Brain microvascular endothelial cell (primary cell): ENCODE results near the gene TNFRSF1A.

Experiments used
- DNase-seq: peaks from one replicate; pipeline ENCODE4 v3.0.0-alpha.2; 2020
- H3K27ac ChIP-seq: fragments of 250-450 bp; sonication (Bioruptor Pico); 2 replicates; pipeline ENCODE4 v1.5.1; 2020; ENCODE audit warnings: mild to moderate bottlenecking, moderate library complexity
- H3K27me3 ChIP-seq: fragments of 250-450 bp; sonication (Bioruptor Pico); replicated peaks from 2 replicates; pipeline ENCODE4 v1.5.1; 2020; ENCODE audit warnings: mild to moderate bottlenecking
- H3K36me3 ChIP-seq: fragments of 250-450 bp; sonication (Bioruptor Pico); replicated peaks from 2 replicates; pipeline ENCODE4 v1.5.1; 2020; ENCODE audit warnings: mild to moderate bottlenecking
- H3K4me3 ChIP-seq: 2 replicates; pipeline ENCODE4 v1.5.1; 2011; ENCODE audit warnings: low read depth, mild to moderate bottlenecking, control low read depth, low read length, moderate library complexity
- CTCF ChIP-seq: IDR thresholded peaks from 2 replicates; pipeline ENCODE4 v1.5.1; 2011; ENCODE audit warnings: low read depth, mild to moderate bottlenecking, moderate library complexity, low read length, control low read depth, inconsistent platforms; ENCODE audit errors: missing control alignments
- in situ Hi-C: cut with HindIII; loops from 2 replicates; pipeline ENCODE4 v1.10.0; 2017; ENCODE audit warnings: low sequenced_read_pairs, low pct_ligation_motif_present

The TNFRSF1A gene

DNA sequence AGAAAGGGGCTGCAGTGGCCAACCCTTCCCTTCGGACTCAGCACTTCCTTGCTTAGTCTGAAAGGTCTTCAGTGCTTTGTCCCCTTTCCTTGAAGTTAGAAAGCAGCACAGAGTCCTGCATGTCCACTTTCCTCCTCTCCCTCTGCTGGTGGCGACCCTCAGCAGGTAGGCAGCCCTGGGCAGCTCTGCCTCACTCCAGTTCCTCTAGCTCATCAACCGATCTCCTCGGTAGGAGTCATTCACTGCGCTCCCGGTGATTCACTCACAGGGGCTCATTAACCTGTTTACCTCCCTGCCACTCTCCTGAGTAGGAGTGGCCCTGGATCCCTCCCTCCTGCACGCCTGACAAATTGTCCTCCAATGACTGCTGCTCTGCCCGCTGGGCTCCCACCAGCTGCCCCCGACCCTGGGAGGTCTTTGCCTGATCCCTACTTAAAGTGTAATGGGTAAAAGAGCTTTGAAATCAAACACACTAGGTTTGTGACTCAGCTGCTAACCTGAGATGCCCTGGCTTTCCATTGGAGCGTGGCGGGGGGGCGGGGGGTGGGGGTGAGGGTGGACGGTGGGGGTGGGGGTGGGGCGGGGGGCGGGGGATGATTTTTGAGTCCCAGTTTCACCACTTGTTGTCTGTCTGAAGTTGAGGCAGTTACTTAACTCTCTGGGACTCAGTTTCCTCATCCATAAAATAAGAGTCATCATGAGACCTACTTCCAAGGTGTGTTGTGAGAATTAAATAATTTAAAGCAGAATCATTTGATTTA, 29.3 kb upstream of the TNFRSF1A start:
- no peaks in the 10 kb centered on the region for H3K27me3 ChIP-seq
- H3K36me3 ChIP-seq = no peaks in the 10 kb centered on the region
- H3K4me3 ChIP-seq = no peak overlapping the region
- TF ChIP-seq CTCF = peak; percentile 62
- in situ Hi-C loops = no loop called here
- no peak overlapping the region for H3K27ac ChIP-seq
- peak; percentile 42 for DNase-seq

DNA sequence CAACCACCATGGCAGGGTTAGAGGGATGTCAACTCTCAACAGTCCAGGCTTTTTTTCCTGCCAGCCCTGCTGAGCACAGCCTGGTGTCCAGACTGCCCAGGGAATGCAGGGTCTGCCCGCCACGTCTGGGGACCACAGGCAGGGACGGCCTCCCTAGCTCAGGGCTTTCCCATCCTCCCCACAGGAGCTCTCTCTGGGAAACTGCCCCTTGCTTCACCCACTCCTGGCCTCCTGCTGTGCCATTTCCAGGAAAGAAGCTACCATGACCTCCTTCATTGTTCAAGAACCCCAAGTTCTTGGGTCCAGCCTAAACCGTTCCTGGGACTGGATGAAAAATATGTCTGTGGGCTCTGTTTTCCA, 28.7 kb upstream of the TNFRSF1A start:
- TF ChIP-seq CTCF = no peak
- Histone ChIP-seq H3K27ac (no peak overlapping the region), H3K36me3 (no peaks in the 10 kb centered on the region), H3K27me3 (no peaks in the 10 kb centered on the region), H3K4me3 (no peak overlapping the region)
- DNase-seq = no peak
- in situ Hi-C loops = no loop called here

GRCh38 chr12:6369916-6370575, 28.2 kb upstream of the TNFRSF1A start:
- no peak for TF ChIP-seq CTCF
- DNase-seq = no peak
- Histone ChIP-seq H3K4me3 (no peak overlapping the region), H3K27ac (no peak overlapping the region), H3K36me3 (no peaks in the 10 kb centered on the region), H3K27me3 (no peaks in the 10 kb centered on the region)
- in situ Hi-C loops = no loop called here

GRCh38 chr12:6368906-6369525, 27.1 kb upstream of the TNFRSF1A start:
- no peak for TF ChIP-seq CTCF
- Histone ChIP-seq H3K27ac (no peak overlapping the region), H3K4me3 (no peak overlapping the region), H3K36me3 (no peaks in the 10 kb centered on the region), H3K27me3 (no peaks in the 10 kb centered on the region)
- in situ Hi-C loops = no loop called here
- no peak for DNase-seq

- H3K27me3 ChIP-seq = no peaks in the 10 kb centered on the region
- in situ Hi-C loops = no loop called here
- no peaks in the 10 kb centered on the region for H3K36me3 ChIP-seq
- TF ChIP-seq CTCF = no peak
- DNase-seq = no peak
- H3K27ac ChIP-seq = no peak overlapping the region
- no peak overlapping the region for H3K4me3 ChIP-seq
These were observed 26.4 kb upstream of the TNFRSF1A start for GRCh38 chr12:6367969-6368892.
